Colonic mucosa (tissue), 4 donors: ENCODE measurements around the gene SPINK4. TPM values are rescaled to one million over a fixed set of nuclear protein-coding genes. Genes with fewer than 3 reads are reported as not detected.

Experiments
- DNase-seq: peaks from one replicate; pipeline ENCODE4 v3.0.0-alpha.2; 2020
- H3K27ac ChIP-seq: fragments of 200-600 bp; one replicate; pipeline ENCODE4 v1.8.0; 2021
- H3K27me3 ChIP-seq: fragments of 200-600 bp; one replicate; pipeline ENCODE4 v1.8.0; 2021
- H3K36me3 ChIP-seq: fragments of 200-600 bp; one replicate; pipeline ENCODE4 v1.8.0; 2021
- H3K4me1 ChIP-seq: fragments of 200-600 bp; one replicate; pipeline ENCODE4 v1.8.0; 2021; ENCODE audit warnings: mild to moderate bottlenecking
- H3K4me3 ChIP-seq: fragments of 200-600 bp; one replicate; pipeline ENCODE4 v1.8.0; 2021
- H3K9ac ChIP-seq, 2 donors: one replicate each; pipeline ENCODE4 v1.7.0; 2013; ENCODE audit warnings: control low read depth in 2 of 2, low read depth in 2 of 2, low read length in 2 of 2
- H3K9me3 ChIP-seq: fragments of 200-600 bp; one replicate; pipeline ENCODE4 v1.8.0; 2021
- CTCF ChIP-seq: fragments of 200-600 bp; IDR thresholded peaks from one replicate; pipeline ENCODE4 v1.8.0; 2022; ENCODE audit warnings: antibody characterized with exemption, mild to moderate bottlenecking
- intact Hi-C: fragments of 100-400 bp; cut with DNase I; formaldehyde crosslinking; loops from one replicate; pipeline ENCODE4 v1.14.1; 2022
- total RNA-seq, 2 donors: library from RNA; stranded (reverse); fragmentation: NEBNext Ultra II Directional in 1 of 2; extraction: Animal tissue kit (Norgen Biotek cat#: 25700) in 1 of 2; gene quantifications; one replicate each; pipeline ENCODE4 v1.2.1, GENCODE V29; 2021
- donor health status: healthy.
- donor health status: DM: no; HTN: no; CAD: no.
- donor health status: DM: no; HTN: no; CAD: no.

The SPINK4 gene
- total RNA-seq, 2 donors from 2014 or later, result 212 to 214 TPM

DNA sequence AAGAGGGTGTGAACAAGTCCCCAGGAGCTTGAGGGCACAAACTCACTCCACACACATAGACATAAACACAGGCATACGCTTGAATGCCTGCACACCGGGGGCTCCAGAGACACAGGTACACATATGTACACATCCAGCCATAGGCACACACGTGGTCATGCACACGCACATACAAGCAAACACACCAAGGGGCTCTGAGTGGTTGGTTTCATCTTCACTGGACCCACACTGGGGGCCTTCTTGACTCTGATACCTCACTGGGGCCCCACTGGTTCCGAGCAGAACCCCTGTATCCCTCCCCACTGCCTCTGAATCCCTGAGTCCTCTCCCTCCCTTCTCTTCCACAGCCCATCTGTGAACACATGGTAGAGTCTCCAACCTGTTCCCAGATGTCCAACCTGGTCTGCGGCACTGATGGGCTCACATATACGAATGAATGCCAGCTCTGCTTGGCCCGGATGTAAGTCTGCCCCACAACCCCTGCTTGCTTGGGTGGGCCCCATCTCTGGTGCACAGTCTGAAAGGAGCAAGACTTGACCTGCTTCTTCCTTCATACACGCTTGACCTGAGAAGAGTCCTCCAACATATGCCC lies 6.4 kb downstream of the SPINK4 start:
- H3K4me1 ChIP-seq, result no peaks in the 10 kb centered on the region
- DNase-seq, result no peak

DNA sequence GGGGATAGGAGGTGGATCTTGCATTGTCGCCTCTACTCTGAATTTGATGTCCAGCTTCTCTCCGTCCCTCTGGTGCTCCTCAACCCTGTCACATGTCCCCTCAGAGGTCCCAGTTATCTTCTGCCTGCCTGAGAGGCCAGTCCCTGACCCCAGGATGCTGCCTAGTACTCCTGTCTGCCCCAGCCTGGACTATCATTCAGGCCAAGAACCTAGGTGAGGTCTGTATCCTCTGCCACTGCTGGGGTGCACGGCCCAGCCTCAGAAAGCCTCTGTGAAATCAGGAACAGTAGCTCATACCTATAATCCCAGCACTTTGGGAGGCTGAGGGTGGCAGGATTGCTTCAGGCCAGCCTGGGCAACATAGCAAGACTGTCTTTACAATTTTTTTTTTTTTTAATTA lies 8.6 kb downstream of the SPINK4 start:
- TF ChIP-seq CTCF, result no peak
- no peaks in the 10 kb centered on the region for H3K9me3 ChIP-seq
- intact Hi-C loops, result no loop called here
- H3K9ac ChIP-seq, result no peak overlapping the region
- no peaks in the 10 kb centered on the region for H3K36me3 ChIP-seq
- no peaks in the 10 kb centered on the region for H3K27me3 ChIP-seq
- no peak for DNase-seq
- H3K4me1 ChIP-seq, result no peaks in the 10 kb centered on the region
- no peak overlapping the region for H3K4me3 ChIP-seq
- no peak overlapping the region for H3K27ac ChIP-seq

More for the DNA sequence above, 6.4 kb downstream of the SPINK4 start:
- intact Hi-C loops, result no loop called here
- H3K9ac ChIP-seq, result no peak overlapping the region
- no peak overlapping the region for H3K27ac ChIP-seq
- no peaks in the 10 kb centered on the region for H3K27me3 ChIP-seq
- TF ChIP-seq CTCF, result no peak
- no peaks in the 10 kb centered on the region for H3K9me3 ChIP-seq
- no peaks in the 10 kb centered on the region for H3K36me3 ChIP-seq
- H3K4me3 ChIP-seq, result no peak overlapping the region

GRCh38 chr9:33249087-33249658 lies 9.2 kb downstream of the SPINK4 start:
- DNase-seq, result no peak
- no peaks in the 10 kb centered on the region for H3K4me1 ChIP-seq
- intact Hi-C loops, result no loop called here
- TF ChIP-seq CTCF, result no peak
- no peaks in the 10 kb centered on the region for H3K27me3 ChIP-seq
- no peaks in the 10 kb centered on the region for H3K9me3 ChIP-seq
- H3K9ac ChIP-seq, result no peak overlapping the region
- no peak overlapping the region for H3K27ac ChIP-seq
- peaks cover 1% of the 10 kb centered on the region for H3K36me3 ChIP-seq
- H3K4me3 ChIP-seq, result no peak overlapping the region

- Histone ChIP-seq H3K27me3 (no peaks in the 10 kb centered on the region), H3K4me1 (no peaks in the 10 kb centered on the region), H3K9ac (no peak overlapping the region), H3K36me3 (peaks cover 8% of the 10 kb centered on the region), H3K4me3 (no peak overlapping the region), H3K9me3 (no peaks in the 10 kb centered on the region), H3K27ac (no peak overlapping the region)
- DNase-seq, result no peak
- intact Hi-C loops, result no loop called here
- TF ChIP-seq CTCF, result no peak
Measured at GRCh38 chr9:33249983-33250382, 10.0 kb downstream of the SPINK4 start.

GRCh38 chr9:33250458-33250995 lies 10.6 kb downstream of the SPINK4 start:
- no peak for TF ChIP-seq CTCF
- H3K4me3 ChIP-seq, result no peak overlapping the region
- DNase-seq, result no peak
- H3K27ac ChIP-seq, result no peak overlapping the region
- intact Hi-C loops, result no loop called here
- no peak overlapping the region for H3K9ac ChIP-seq
- H3K9me3 ChIP-seq, result no peaks in the 10 kb centered on the region
- peaks cover 14% of the 10 kb centered on the region for H3K36me3 ChIP-seq
- H3K27me3 ChIP-seq, result no peaks in the 10 kb centered on the region
- no peaks in the 10 kb centered on the region for H3K4me1 ChIP-seq
